Limb (tissue), 2 donors: ENCODE data around the gene DIS3L2.
A peak's percentile ranks its signal among the peaks of the same experiment; 100 is the strongest.
"Not testable (repeated sequence)": the region's sequence is repeated elsewhere in the genome, so short reads cannot be mapped to it uniquely, and the experiment has no call there.

Experiments
- DNase-seq, 2 donors: peaks; one replicate each; pipeline ENCODE4 v3.0.0-alpha.2; 2016; ENCODE audit errors: extremely low spot score in 2 of 2

Gene DIS3L2

GRCh38 chr2:232342635-232343565 lies 381.4 kb downstream of the DIS3L2 start:
- DNase-seq = no peak

GRCh38 chr2:232343821-232344220 lies 382.3 kb downstream of the DIS3L2 start:
- no peak for DNase-seq

DNA sequence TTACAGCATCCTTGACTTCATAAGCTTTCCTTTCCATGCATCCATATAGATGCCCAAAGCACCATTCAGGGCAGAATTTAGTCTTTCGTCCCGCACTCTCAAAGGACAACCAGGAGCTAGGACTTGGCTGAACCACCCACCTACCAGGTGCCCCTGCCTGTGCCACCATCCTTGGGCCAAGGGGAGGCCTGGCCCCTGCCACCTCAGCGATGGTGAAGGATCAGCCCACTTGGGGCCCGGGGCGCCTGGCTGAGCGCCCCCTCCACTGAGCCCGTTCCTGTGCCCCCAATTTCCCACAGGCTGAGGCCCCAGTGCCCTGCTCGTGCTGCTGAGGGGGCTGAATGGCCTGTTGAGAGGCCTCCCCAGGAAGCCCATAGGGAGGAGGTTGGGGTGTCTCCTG lies 383.7 kb downstream of the DIS3L2 start:
- DNase-seq = no peak

GRCh38 chr2:232347369-232347768 lies 385.9 kb downstream of the DIS3L2 start:
- no peak for DNase-seq

- no peak for DNase-seq
Observed at GRCh38 chr2:232348936-232349335, 387.4 kb downstream of the DIS3L2 start.

DNA sequence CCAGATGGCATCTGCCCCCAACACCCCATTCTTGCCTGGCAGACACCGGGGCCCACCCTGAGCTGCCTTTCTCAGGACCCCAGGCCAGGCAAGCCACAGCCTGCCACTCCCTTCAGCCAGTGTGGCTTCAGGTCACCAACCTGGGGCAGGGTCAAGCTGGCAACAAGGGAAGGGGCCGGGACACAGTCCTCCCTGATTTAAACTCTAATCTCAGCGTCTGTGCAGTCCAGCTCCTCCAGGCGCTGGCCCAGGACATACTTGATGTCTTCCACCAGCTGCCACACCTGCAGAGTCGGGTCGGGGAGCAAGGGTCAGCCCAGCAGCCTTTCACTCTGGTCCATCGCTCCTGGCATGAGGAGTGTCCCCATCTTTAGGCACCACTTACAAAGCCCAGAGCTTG lies 388.0 kb downstream of the DIS3L2 start:
- DNase-seq = no peak

DNA sequence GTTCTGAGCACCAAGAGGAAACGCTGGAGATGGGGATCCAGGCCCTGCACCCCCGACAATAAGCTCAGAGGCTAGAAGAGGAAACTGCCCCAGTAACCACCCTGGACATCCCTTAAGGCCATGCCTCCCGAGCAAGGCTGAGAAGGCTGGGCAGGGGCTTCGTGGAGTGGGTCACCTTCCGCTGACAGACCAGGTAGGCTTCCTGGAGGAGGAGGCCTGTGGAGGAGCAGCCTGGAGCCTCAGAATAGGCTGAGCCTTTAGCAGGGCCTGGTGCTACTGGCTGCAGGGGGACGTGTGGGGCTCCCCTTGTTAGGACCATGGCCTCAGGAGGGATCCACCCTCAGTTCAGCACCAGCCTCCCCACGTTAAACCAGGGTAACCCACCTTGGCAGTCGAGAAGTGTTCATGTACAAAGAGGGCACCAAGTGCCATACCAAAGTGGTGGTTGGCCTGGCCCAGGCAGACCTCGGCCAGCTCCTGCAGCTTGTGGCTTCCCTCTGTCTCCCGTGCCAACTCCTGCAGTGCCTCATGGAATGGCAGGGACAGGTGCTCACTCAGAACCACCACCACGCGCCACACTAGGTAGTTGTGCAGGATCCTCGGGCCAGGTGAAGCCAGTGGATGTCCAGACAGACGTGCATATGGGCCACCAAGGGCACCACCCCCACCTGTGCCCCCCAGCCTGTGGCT lies 388.6 kb downstream of the DIS3L2 start:
- peak in 1 of 2 donors; percentile 29 for DNase-seq

DNA sequence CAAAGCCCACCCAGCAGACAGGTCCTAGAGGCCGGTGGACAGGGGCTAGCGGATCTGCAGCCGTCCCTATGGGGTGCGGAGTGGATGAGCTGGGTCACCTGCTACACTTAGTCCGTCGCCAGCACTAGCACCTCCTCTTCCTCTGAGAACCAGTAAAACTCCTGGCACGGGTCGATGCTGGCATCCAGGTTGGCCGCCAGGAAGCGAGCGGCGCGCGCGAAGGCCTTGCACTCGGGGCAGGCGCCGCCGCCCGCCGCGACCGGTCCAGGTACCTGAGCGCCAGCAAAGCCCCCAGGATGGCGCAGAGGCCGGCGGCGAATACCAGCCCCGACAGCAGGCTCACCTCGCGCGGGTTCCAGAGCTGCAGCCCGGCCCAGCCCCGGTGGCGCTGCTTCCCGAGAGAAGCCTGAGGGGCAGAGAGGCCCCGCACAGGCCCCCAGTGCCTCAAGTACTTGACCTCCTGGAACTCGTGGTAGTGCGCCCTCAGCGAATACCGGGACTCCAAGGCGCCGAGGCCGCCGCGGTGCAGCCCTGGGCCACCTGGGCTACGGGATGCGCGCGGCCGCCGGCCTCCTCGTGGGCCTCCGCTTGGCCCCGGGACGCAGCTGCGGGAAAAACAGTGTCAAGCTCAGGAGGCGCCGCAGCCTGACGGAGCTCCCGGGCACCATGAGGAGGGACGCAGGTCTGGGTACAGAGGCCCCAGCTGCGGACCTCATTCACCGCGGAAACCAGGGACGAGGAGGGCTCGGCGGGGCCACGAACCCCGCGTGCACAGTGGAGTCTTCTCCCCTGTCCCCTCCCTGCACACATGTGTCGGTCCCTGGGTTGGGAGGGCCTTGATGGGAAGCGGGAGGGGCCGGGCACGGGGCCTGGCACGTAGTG lies 389.5 kb downstream of the DIS3L2 start:
- no peak for DNase-seq

- no peak for DNase-seq
Observed at GRCh38 chr2:232351686-232352510, 390.4 kb downstream of the DIS3L2 start.

DNA sequence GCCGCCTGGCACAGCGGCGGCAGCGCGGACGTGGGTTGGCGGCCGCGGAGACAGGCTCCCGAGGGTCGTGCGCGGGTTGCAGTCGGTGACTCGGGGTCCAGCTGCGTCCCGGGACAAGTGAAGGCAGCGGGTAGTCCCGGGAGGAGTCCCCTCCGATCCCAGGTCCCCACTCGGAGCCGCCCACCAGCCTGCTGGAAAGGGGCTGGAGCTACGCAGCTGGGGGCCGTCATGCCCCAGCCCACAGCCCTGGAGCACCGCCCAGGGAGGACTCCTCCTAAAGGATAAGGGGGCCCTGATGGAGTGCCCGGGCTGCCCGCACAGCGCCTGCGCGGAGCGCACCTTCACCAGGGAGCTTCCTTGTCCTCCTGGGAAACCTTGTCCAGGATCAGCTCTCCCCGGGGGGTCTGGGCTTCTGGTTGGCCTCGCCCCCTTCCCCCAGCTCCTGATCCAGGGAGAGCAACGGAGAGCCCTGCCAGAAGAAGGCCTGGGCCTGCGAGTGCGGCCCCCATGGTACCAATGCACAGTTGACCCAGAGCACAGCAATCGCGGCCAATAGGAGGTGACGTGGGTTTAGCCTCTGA lies 391.1 kb downstream of the DIS3L2 start:
- DNase-seq = no peak

- no peak for DNase-seq
Observed at GRCh38 chr2:232353096-232353495, 391.6 kb downstream of the DIS3L2 start.

- no peak for DNase-seq
Observed at GRCh38 chr2:232353660-232354059, 392.1 kb downstream of the DIS3L2 start.

- DNase-seq = no peak
Observed at GRCh38 chr2:232354069-232354468, 392.6 kb downstream of the DIS3L2 start.

DNA sequence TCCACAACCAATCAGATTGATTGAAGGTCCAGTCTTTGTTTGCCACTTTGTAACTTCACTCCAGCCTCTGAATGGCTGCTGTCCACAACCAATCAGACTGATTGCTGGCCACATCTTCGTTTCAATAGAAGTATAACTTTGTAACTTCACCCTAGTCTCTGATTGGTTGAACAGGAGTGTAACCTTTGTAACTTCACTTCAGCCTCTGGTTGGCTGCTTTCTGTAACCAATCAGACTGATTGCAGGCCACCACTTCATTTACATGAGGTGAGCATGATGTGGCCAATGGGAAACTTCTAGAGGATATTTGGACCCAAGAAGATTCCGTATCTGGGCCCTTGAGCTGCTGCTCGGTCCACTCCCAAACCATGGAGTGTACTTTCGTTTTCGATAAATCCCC lies 400.1 kb downstream of the DIS3L2 start:
- DNase-seq = no peak

GRCh38 chr2:232362174-232362900 lies 400.8 kb downstream of the DIS3L2 start:
- no peak for DNase-seq

GRCh38 chr2:232363064-232363783 lies 401.7 kb downstream of the DIS3L2 start:
- not testable (repeated sequence) for DNase-seq

DNA sequence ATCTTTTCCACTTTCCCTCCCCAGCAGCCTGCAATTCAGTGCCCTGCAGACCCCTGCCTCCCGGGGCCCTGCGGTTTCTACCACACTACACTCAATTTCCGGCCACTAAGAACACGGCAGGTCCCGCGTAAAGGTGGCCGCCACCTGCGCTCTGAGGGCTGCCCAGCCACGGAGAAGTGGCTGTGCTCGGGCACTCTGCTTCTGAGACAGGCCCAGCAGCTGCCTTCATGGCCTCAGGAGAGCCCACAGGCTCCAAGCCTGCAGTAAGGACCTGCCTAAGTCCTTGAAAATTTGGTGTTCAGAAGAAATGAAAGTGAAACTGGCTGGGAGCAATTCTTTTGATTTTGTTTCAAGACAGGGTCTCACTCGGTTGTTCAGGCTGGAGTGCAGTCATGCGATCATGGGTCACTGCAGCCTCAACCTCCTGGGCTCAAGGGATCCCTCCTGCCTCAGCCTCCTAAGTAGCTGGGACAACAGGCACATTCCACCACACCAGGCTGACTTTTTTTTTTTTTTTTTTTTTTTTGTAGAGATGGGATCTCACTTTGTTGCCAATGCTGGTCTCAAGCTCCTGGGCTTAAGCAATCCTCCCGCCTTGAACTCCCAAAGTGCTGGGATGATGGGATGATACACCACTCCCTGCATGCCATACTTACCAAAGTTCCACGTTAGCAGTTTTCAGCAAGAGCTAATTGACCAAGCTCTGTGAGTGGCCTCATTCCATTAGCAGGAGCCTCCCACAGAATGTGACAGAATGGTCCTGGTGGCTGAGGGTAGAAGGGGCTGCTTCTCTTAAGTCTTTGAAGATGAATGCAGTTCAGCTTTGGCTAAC lies 402.5 kb downstream of the DIS3L2 start:
- no peak for DNase-seq
